IPS DF 19.7 (cell line): ENCODE measurements around the gene GNG7.
"Not testable (repeated sequence)": the region's sequence is repeated elsewhere in the genome, so short reads cannot be mapped to it uniquely, and the experiment has no call there.

Source experiments
- DNase-seq: peaks from one replicate; pipeline ENCODE4 v3.0.0-alpha.2; 2013; ENCODE audit warnings: low read depth, low spot score

Gene GNG7

DNA sequence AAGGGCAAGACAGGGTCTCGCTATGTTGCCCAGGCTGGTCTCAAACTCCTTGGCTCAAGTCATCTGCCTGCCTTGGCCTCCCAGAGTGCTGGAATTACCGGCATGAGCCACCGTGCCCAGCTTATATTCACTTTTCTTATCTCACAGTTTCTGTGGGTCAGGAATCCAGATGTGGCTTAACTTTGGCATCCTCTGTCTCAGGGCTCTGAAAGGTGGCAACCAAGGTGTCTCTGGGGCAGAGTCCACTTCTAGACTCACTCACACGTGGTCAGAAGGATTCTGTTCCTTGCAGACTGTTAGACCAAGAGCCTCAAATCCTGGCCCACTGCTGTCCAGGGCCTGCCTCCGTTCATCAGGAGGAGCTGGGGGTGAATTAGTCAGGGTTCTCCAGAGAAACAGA lies 238.1 kb downstream of the GNG7 start:
- no peak for DNase-seq

DNA sequence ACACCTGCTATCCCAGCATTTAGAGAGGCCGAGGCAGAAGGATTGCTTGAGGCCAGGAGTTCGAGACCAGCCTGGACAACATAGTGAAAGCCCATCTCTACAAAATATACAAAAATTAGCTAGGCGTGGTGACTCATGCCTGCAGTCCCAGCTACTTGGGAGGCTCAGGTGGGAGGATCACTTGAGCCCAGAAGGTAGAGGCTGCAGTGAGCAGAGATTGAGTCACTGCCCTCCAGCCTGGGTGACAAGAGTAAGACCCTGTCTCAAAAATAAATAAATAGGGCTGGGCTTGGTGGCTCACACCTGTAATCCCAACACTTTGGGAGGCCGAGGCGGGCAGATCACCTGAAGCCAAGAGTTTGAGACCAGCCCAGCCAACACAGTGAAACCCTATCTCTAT lies 238.8 kb downstream of the GNG7 start:
- not testable (repeated sequence) for DNase-seq

DNA sequence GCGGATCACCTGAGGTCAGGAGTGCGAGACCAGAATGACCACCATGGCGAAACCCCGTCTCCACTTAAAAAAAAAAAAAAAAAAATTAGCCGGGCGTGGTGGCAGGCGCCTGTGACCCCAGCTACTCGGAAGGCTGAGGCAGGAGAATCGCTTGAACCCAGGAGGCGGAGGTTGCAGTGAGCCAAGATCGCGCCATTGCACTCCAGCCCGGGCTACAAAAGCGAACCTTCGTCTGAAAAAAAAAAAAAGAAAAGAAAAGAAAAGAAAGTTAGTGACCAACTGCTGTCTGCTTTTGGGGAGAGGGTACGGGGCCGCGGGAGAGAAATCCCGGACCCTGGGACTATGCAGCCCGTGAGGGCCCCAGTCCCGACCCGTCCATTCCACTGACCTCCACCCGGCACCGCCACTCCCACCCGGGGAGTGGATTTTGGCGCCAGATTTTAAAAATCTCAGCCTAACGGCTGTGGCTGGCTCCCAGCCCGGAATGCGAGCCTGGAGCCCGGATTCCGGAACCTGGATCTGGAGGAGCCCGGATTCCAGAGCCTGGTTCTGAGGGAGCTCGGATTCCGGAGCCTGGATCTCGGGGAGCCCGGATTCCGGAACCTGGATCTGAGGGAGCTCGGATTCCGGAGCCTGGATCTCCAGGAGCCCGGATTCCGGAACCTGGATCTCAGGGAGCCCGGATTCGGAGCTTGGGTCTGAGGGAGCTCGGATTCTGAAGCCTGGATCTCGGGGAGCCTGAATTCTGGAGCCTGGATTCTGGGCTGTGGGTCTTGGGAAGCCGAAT lies 239.7 kb downstream of the GNG7 start:
- DNase-seq: peak; percentile 98

- no peak for DNase-seq
Measured at GRCh38 chr19:2461751-2462634, 240.5 kb downstream of the GNG7 start.
